Activated CD4-positive, alpha-beta memory T cell treated with anti-CD3 and anti-CD28 coated beads, Interleukin-2, amount 10 ng/mL, durations not matched to agents 7 days and 5 days (primary cell): ENCODE results near the gene RUNX2. TPM values are rescaled to one million over a fixed set of nuclear protein-coding genes. Genes with fewer than 3 reads are reported as not detected.

ENCODE experiments used
- total RNA-seq, 2 experiments: library from RNA; stranded (reverse); gene quantifications; one replicate each; pipeline ENCODE4 v1.2.3, GENCODE V29; 2021

Gene RUNX2
- total RNA-seq, 2 experiments from 2014 or later, result 42.2 to 43.4 TPM

Other genes starting within 250 kb of the RUNX2 start
- 1 to 10 TPM; 7.4 to 9.7 TPM for gene SUPT3H, start 49.6 kb downstream of the RUNX2 start, total RNA-seq